Measurements from ENCODE around the gene LIMS1. TPM values are rescaled to one million over a fixed set of nuclear protein-coding genes. Genes with fewer than 3 reads are reported as not detected.
A peak's percentile ranks its signal among the peaks of the same experiment; 100 is the strongest.
"Not testable (repeated sequence)": the region's sequence is repeated elsewhere in the genome, so short reads cannot be mapped to it uniquely, and the experiment has no call there.

Gene LIMS1
- total RNA-seq, 1 donor from 2014 or later, result 29.1 TPM

GRCh38 chr2:108588070-108588668, 53.9 kb downstream of the LIMS1 start:
- peak; percentile 5 for ATAC-seq

GRCh38 chr2:108589372-108589771, 55.1 kb downstream of the LIMS1 start:
- ATAC-seq, result no peak

GRCh38 chr2:108589781-108590180, 55.5 kb downstream of the LIMS1 start:
- no peak for ATAC-seq

GRCh38 chr2:108591163-108591562, 56.9 kb downstream of the LIMS1 start:
- no peak for ATAC-seq

GRCh38 chr2:108593547-108594098, 59.4 kb downstream of the LIMS1 start:
- ATAC-seq, result peak; percentile 24

GRCh38 chr2:108594132-108594981, 60.1 kb downstream of the LIMS1 start:
- ATAC-seq, result peak; percentile 78

GRCh38 chr2:108594982-108595464, 60.8 kb downstream of the LIMS1 start:
- no peak for ATAC-seq

- not testable (repeated sequence) for ATAC-seq
Observed at GRCh38 chr2:108595771-108596170, 61.5 kb downstream of the LIMS1 start.

- ATAC-seq, result peak; percentile 75
Observed at GRCh38 chr2:108597105-108597744, 63.0 kb downstream of the LIMS1 start.

- not testable (repeated sequence) for ATAC-seq
Observed at GRCh38 chr2:108601199-108601598, 66.9 kb downstream of the LIMS1 start.

- no peak for ATAC-seq
Observed at GRCh38 chr2:108602422-108602821, 68.2 kb downstream of the LIMS1 start.

GRCh38 chr2:108604196-108604595, 69.9 kb downstream of the LIMS1 start:
- no peak for ATAC-seq

- no peak for ATAC-seq
Observed at GRCh38 chr2:108605947-108606346, 71.7 kb downstream of the LIMS1 start.

GRCh38 chr2:108607706-108608301, 73.5 kb downstream of the LIMS1 start:
- ATAC-seq, result no peak

GRCh38 chr2:108611021-108611420, 76.8 kb downstream of the LIMS1 start:
- no peak for ATAC-seq

- ATAC-seq, result peak; percentile 55
Observed at GRCh38 chr2:108612153-108612513, 77.9 kb downstream of the LIMS1 start.

GRCh38 chr2:108612514-108613183, 78.4 kb downstream of the LIMS1 start:
- peak; percentile 63 for ATAC-seq

GRCh38 chr2:108613261-108614042, 79.2 kb downstream of the LIMS1 start:
- ATAC-seq, result no peak

- ATAC-seq, result peak; percentile 72
Observed at GRCh38 chr2:108614043-108614545, 79.8 kb downstream of the LIMS1 start.

GRCh38 chr2:108614659-108615058, 80.4 kb downstream of the LIMS1 start:
- ATAC-seq, result no peak

- ATAC-seq, result no peak
Observed at GRCh38 chr2:108615480-108616090, 81.3 kb downstream of the LIMS1 start.
